GM23338 (cell line): ENCODE data around the gene NTM. TPM values are rescaled to one million over a fixed set of nuclear protein-coding genes. Genes with fewer than 3 reads are reported as not detected.

Source experiments
- ATAC-seq: fragments of 200-7000 bp; cut with Tn5 transposase; 3 replicates; pipeline ENCODE4 v1.9.1; 2020
- DNase-seq: peaks from one replicate; pipeline ENCODE4 v3.0.0-alpha.2; 2015; ENCODE audit warnings: low spot score
- H2AFZ ChIP-seq: fragments of 200-600 bp; sonication (generic); 2 replicates; pipeline ENCODE4 v1.8.0; 2016; ENCODE audit warnings: antibody characterized with exemption, mild to moderate bottlenecking, moderate library complexity
- H3F3A ChIP-seq: fragments of 200-600 bp; sonication (generic); replicated peaks from 2 replicates; pipeline ENCODE4 v1.8.0; 2017; ENCODE audit warnings: antibody characterized with exemption, mixed run types, low read depth
- H3K27ac ChIP-seq: fragments of 200-600 bp; sonication (generic); 2 replicates; pipeline ENCODE4 v1.6.1; 2016; ENCODE audit warnings: low read depth
- H3K27me3 ChIP-seq: fragments of 200-600 bp; sonication (generic); 2 replicates; pipeline ENCODE4 v1.8.0; 2016; ENCODE audit warnings: mild to moderate bottlenecking, mixed run types, moderate library complexity; ENCODE audit not compliant: insufficient read depth
- H3K36me3 ChIP-seq: fragments of 200-600 bp; sonication (generic); 2 replicates; pipeline ENCODE4 v1.8.0; 2016; ENCODE audit warnings: mild to moderate bottlenecking; ENCODE audit not compliant: insufficient read depth
- H3K4me1 ChIP-seq: fragments of 200-600 bp; sonication (generic); 2 replicates; pipeline ENCODE4 v1.8.0; 2016; ENCODE audit warnings: mild to moderate bottlenecking, moderate library complexity; ENCODE audit not compliant: insufficient read depth
- H3K4me2 ChIP-seq: fragments of 200-600 bp; sonication (generic); 2 replicates; pipeline ENCODE4 v1.7.1; 2017; ENCODE audit warnings: mixed run types
- H3K4me3 ChIP-seq: fragments of 200-600 bp; sonication (generic); 2 replicates; pipeline ENCODE4 v1.6.1; 2016; ENCODE audit warnings: mixed run types
- H3K79me2 ChIP-seq: fragments of 200-600 bp; sonication (generic); replicated peaks from 2 replicates; pipeline ENCODE4 v1.8.0; 2017; ENCODE audit warnings: mild to moderate bottlenecking; ENCODE audit not compliant: insufficient read depth
- H3K9me2 ChIP-seq: fragments of 200-600 bp; sonication (generic); 2 replicates; pipeline ENCODE4 v1.8.0; 2017; ENCODE audit not compliant: insufficient read depth
- H4K20me1 ChIP-seq: fragments of 200-600 bp; sonication (generic); replicated peaks from 2 replicates; pipeline ENCODE4 v1.8.0; 2017; ENCODE audit warnings: mild to moderate bottlenecking; ENCODE audit not compliant: insufficient read depth
- H3K27ac Mint-ChIP-seq: 2 replicates; pipeline ENCODE4 v1.8.0; 2020; ENCODE audit warnings: inconsistent platforms, mild to moderate bottlenecking, moderate library complexity, mixed read lengths
- H3K27me3 Mint-ChIP-seq: 3 replicates; pipeline ENCODE4 v1.8.0; 2022; ENCODE audit warnings: low read depth, mild to moderate bottlenecking, moderate library complexity, mixed read lengths, inconsistent platforms; ENCODE audit not compliant: insufficient read depth, poor library complexity
- H3K36me3 Mint-ChIP-seq: 3 replicates; pipeline ENCODE4 v1.8.0; 2021; ENCODE audit warnings: low read depth, mild to moderate bottlenecking, inconsistent platforms, moderate library complexity, mixed read lengths
- H3K4me1 Mint-ChIP-seq: 3 replicates; pipeline ENCODE4 v1.8.0; 2020; ENCODE audit warnings: mild to moderate bottlenecking, inconsistent platforms, mixed read lengths
- H3K4me3 Mint-ChIP-seq: 3 replicates; pipeline ENCODE4 v1.8.0; 2021; ENCODE audit warnings: moderate library complexity, mild to moderate bottlenecking, inconsistent platforms, mixed read lengths
- H3K9me3 Mint-ChIP-seq: 3 replicates; pipeline ENCODE4 v1.8.0; 2020; ENCODE audit warnings: moderate library complexity, mild to moderate bottlenecking, inconsistent platforms, mixed read lengths
- CREB1 ChIP-seq: fragments of 250-450 bp; sonication (Bioruptor Pico); IDR thresholded peaks from 2 replicates; pipeline ENCODE4 v1.5.0; 2020; ENCODE audit warnings: low read depth, mild to moderate bottlenecking, moderate library complexity
- ETS1 ChIP-seq: IDR thresholded peaks from 2 replicates; pipeline ENCODE4 v1.6.1; 2016; ENCODE audit warnings: antibody characterized with exemption
- EZH2 ChIP-seq: fragments of 200-600 bp; sonication (generic); IDR thresholded peaks from one replicate; pipeline ENCODE4 v1.8.0; 2017; ENCODE audit warnings: antibody characterized with exemption, mild to moderate bottlenecking, low read depth; ENCODE audit not compliant: unreplicated experiment
- EZH2phosphoT487 ChIP-seq: fragments of 200-600 bp; sonication (generic); IDR thresholded peaks from one replicate; pipeline ENCODE4 v1.8.1; 2018; ENCODE audit warnings: antibody characterized with exemption; ENCODE audit not compliant: unreplicated experiment
- JUNB ChIP-seq: IDR thresholded peaks from one replicate; pipeline ENCODE4 v1.6.1; 2016; ENCODE audit warnings: antibody characterized with exemption; ENCODE audit not compliant: unreplicated experiment
- NANOG ChIP-seq: IDR thresholded peaks from 2 replicates; pipeline ENCODE4 v1.6.1; 2016; ENCODE audit warnings: antibody characterized with exemption, borderline replicate concordance
- POLR2AphosphoS5 ChIP-seq: IDR thresholded peaks from 2 replicates; pipeline ENCODE4 v1.6.1; 2016; ENCODE audit warnings: antibody characterized with exemption, low read depth
- STAT1 ChIP-seq: IDR thresholded peaks from one replicate; pipeline ENCODE4 v1.6.1; 2016; ENCODE audit warnings: antibody characterized with exemption; ENCODE audit not compliant: unreplicated experiment
- ZNF114 ChIP-seq: fragments of 250-450 bp; sonication (Bioruptor Pico); IDR thresholded peaks from 2 replicates; pipeline ENCODE4 v1.5.0; 2020; ENCODE audit warnings: mild to moderate bottlenecking, moderate library complexity
- ZNF331 ChIP-seq: fragments of 250-450 bp; sonication (Bioruptor Pico); IDR thresholded peaks from 2 replicates; pipeline ENCODE4 v1.5.0; 2020; ENCODE audit warnings: low read depth, mild to moderate bottlenecking, moderate library complexity
- polyA plus RNA-seq: library from polyadenylated mRNA; unstranded; fragments of >200 nt; fragmentation: Nextera tagmentation; extraction: Ambion mirVana; gene quantifications from 2 replicates; pipeline ENCODE4 v1.2.1, GENCODE V29; 2016
- total RNA-seq: library from RNA; depleted of rRNA; stranded (reverse); fragments of >200 nt; shearing (Covaris generic); gene quantifications from 2 replicates; pipeline ENCODE4 v1.2.3, GENCODE V29; 2014
- TF ChIP-seq, protein P1 (sequence below): IDR thresholded peaks from one replicate; pipeline ENCODE4 v1.6.1; 2018; ENCODE audit warnings: antibody characterized with exemption; ENCODE audit not compliant: unreplicated experiment
- TF ChIP-seq, protein P2 (sequence below), 2 experiments: fragments of 200-600 bp in 1 of 2; sonication (generic) in 1 of 2; conservative IDR thresholded peaks; 2 replicates each; pipeline versions ENCODE4 v1.5.1 to v1.6.1; 2016 to 2017; ENCODE audit warnings: antibody characterized with exemption in 2 of 2, low read depth in 2 of 2, mild to moderate bottlenecking in 2 of 2, moderate library complexity in 1 of 2
- TF ChIP-seq, protein P3 (sequence below): fragments of 250-450 bp; sonication (Bioruptor Pico); IDR thresholded peaks from 2 replicates; pipeline ENCODE4 v1.5.0; 2020; ENCODE audit warnings: mild to moderate bottlenecking, moderate library complexity

Gene NTM
- total and polyA plus RNA-seq, 2 experiments from 2014 or later = 10.6 to 14.6 TPM

DNA sequence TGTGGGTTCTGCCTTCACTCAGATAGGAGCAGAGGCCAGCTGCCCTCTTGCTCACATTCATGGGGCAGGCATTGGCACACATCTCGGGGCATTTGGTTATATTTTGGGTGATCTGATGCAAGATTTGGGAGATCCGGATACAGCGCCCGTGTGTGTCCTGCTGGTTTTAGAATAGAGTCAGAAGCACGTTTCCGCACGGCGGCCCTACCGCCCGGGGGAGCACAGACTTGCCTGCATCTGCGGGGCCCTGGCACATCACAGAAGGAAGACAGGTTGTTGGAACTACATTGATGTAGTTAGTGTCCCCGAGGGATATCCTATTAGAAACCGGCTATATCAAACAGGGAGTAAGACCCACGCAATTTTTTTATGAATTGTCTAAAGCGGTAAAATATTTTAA is 982.8 kb downstream of the NTM start:
- Histone ChIP-seq H3F3A (no peaks in the 10 kb centered on the region), H3K27me3 (no peaks in the 10 kb centered on the region), H3K4me2 (no peak overlapping the region), H2AFZ (no peak overlapping the region), H3K79me2 (no peaks in the 10 kb centered on the region), H3K4me3 (no peak overlapping the region), H4K20me1 (no peaks in the 10 kb centered on the region), H3K36me3 (no peaks in the 10 kb centered on the region), H3K4me1 (no peaks in the 10 kb centered on the region), H3K9me2 (peaks cover 7% of the 10 kb centered on the region; the same call in 1 of the 2 replicates), H3K27ac (no peak overlapping the region)
- Mint-ChIP-seq H3K4me3 (no peak overlapping the region), H3K36me3 (no peaks in the 10 kb centered on the region; the same call in 2 of the 3 replicates), H3K9me3 (no peaks in the 10 kb centered on the region), H3K27me3 (no peaks in the 10 kb centered on the region), H3K4me1 (no peaks in the 10 kb centered on the region), H3K27ac (no peak overlapping the region)
- DNase-seq (no peak), ATAC-seq (no peak)
- TF ChIP-seq EZH2 = no peak
- TF ChIP-seq STAT1 = no peak
- TF ChIP-seq JUNB = no peak
- TF ChIP-seq ZNF331 (CRISPR knock-in tag) = no peak
- TF ChIP-seq, protein P1, sequence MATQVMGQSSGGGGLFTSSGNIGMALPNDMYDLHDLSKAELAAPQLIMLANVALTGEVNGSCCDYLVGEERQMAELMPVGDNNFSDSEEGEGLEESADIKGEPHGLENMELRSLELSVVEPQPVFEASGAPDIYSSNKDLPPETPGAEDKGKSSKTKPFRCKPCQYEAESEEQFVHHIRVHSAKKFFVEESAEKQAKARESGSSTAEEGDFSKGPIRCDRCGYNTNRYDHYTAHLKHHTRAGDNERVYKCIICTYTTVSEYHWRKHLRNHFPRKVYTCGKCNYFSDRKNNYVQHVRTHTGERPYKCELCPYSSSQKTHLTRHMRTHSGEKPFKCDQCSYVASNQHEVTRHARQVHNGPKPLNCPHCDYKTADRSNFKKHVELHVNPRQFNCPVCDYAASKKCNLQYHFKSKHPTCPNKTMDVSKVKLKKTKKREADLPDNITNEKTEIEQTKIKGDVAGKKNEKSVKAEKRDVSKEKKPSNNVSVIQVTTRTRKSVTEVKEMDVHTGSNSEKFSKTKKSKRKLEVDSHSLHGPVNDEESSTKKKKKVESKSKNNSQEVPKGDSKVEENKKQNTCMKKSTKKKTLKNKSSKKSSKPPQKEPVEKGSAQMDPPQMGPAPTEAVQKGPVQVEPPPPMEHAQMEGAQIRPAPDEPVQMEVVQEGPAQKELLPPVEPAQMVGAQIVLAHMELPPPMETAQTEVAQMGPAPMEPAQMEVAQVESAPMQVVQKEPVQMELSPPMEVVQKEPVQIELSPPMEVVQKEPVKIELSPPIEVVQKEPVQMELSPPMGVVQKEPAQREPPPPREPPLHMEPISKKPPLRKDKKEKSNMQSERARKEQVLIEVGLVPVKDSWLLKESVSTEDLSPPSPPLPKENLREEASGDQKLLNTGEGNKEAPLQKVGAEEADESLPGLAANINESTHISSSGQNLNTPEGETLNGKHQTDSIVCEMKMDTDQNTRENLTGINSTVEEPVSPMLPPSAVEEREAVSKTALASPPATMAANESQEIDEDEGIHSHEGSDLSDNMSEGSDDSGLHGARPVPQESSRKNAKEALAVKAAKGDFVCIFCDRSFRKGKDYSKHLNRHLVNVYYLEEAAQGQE = no peak
- no peak for TF ChIP-seq CREB1 (CRISPR knock-in tag)
- no peak for TF ChIP-seq POLR2AphosphoS5
- TF ChIP-seq ETS1 = no peak
- TF ChIP-seq ZNF114 = no peak
- TF ChIP-seq, protein P2, sequence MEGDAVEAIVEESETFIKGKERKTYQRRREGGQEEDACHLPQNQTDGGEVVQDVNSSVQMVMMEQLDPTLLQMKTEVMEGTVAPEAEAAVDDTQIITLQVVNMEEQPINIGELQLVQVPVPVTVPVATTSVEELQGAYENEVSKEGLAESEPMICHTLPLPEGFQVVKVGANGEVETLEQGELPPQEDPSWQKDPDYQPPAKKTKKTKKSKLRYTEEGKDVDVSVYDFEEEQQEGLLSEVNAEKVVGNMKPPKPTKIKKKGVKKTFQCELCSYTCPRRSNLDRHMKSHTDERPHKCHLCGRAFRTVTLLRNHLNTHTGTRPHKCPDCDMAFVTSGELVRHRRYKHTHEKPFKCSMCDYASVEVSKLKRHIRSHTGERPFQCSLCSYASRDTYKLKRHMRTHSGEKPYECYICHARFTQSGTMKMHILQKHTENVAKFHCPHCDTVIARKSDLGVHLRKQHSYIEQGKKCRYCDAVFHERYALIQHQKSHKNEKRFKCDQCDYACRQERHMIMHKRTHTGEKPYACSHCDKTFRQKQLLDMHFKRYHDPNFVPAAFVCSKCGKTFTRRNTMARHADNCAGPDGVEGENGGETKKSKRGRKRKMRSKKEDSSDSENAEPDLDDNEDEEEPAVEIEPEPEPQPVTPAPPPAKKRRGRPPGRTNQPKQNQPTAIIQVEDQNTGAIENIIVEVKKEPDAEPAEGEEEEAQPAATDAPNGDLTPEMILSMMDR (conservative IDR thresholded peaks at IDR 0.05; ENCODE audit: low read depth in 2 of 2) = no peak
- TF ChIP-seq, protein P3, sequence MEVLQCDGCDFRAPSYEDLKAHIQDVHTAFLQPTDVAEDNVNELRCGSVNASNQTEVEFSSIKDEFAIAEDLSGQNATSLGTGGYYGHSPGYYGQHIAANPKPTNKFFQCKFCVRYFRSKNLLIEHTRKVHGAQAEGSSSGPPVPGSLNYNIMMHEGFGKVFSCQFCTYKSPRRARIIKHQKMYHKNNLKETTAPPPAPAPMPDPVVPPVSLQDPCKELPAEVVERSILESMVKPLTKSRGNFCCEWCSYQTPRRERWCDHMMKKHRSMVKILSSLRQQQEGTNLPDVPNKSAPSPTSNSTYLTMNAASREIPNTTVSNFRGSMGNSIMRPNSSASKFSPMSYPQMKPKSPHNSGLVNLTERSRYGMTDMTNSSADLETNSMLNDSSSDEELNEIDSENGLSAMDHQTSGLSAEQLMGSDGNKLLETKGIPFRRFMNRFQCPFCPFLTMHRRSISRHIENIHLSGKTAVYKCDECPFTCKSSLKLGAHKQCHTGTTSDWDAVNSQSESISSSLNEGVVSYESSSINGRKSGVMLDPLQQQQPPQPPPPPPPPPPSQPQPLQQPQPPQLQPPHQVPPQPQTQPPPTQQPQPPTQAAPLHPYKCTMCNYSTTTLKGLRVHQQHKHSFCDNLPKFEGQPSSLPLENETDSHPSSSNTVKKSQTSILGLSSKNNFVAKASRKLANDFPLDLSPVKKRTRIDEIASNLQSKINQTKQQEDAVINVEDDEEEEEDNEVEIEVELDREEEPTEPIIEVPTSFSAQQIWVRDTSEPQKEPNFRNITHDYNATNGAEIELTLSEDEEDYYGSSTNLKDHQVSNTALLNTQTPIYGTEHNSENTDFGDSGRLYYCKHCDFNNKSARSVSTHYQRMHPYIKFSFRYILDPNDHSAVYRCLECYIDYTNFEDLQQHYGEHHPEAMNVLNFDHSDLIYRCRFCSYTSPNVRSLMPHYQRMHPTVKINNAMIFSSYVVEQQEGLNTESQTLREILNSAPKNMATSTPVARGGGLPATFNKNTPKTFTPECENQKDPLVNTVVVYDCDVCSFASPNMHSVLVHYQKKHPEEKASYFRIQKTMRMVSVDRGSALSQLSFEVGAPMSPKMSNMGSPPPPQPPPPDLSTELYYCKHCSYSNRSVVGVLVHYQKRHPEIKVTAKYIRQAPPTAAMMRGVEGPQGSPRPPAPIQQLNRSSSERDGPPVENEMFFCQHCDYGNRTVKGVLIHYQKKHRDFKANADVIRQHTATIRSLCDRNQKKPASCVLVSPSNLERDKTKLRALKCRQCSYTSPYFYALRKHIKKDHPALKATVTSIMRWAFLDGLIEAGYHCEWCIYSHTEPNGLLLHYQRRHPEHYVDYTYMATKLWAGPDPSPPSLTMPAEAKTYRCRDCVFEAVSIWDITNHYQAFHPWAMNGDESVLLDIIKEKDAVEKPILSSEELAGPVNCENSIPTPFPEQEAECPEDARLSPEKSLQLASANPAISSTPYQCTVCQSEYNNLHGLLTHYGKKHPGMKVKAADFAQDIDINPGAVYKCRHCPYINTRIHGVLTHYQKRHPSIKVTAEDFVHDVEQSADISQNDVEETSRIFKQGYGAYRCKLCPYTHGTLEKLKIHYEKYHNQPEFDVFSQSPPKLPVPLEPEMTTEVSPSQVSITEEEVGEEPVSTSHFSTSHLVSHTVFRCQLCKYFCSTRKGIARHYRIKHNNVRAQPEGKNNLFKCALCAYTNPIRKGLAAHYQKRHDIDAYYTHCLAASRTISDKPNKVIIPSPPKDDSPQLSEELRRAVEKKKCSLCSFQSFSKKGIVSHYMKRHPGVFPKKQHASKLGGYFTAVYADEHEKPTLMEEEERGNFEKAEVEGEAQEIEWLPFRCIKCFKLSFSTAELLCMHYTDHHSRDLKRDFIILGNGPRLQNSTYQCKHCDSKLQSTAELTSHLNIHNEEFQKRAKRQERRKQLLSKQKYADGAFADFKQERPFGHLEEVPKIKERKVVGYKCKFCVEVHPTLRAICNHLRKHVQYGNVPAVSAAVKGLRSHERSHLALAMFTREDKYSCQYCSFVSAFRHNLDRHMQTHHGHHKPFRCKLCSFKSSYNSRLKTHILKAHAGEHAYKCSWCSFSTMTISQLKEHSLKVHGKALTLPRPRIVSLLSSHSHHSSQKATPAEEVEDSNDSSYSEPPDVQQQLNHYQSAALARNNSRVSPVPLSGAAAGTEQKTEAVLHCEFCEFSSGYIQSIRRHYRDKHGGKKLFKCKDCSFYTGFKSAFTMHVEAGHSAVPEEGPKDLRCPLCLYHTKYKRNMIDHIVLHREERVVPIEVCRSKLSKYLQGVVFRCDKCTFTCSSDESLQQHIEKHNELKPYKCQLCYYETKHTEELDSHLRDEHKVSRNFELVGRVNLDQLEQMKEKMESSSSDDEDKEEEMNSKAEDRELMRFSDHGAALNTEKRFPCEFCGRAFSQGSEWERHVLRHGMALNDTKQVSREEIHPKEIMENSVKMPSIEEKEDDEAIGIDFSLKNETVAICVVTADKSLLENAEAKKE (CRISPR knock-in tag) = no peak
- TF ChIP-seq EZH2phosphoT487 = no peak
- no peak for TF ChIP-seq NANOG
